DOHH2 (cell line): ENCODE measurements around the gene THEM4.

Source experiments
- EZH2phosphoT487 ChIP-seq: fragments of 200-600 bp; sonication (generic); IDR thresholded peaks from 2 replicates; pipeline ENCODE4 v1.6.1; 2017; ENCODE audit warnings: borderline replicate concordance, mild to moderate bottlenecking, antibody characterized with exemption, low read length, moderate library complexity, mixed read lengths
- TF ChIP-seq, protein P1 (sequence below): fragments of 200-600 bp; sonication (generic); IDR thresholded peaks from one replicate; pipeline ENCODE4 v1.5.1; 2014; ENCODE audit warnings: antibody characterized with exemption, mild to moderate bottlenecking, low read depth, low read length; ENCODE audit not compliant: poor library complexity, severe bottlenecking

DNA sequence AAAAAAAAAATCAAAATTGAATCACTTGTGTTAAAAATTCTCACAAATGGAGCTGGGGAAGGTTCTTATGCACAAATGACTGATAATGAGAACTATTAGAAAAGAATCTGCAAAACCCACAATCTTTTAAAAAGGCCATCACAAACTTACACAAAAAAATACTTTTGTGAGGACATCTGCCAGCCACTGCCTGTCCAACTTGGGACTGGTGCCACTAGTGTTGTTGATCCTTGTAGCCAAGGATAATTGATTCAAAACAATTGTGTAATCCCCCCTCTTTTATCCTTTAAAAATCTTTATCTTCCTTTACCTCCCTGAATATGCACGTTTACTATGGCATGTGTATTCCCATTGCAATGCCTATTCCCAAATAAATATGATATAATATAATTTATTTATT is 39.2 kb upstream of the THEM4 start:
- TF ChIP-seq, protein P1, sequence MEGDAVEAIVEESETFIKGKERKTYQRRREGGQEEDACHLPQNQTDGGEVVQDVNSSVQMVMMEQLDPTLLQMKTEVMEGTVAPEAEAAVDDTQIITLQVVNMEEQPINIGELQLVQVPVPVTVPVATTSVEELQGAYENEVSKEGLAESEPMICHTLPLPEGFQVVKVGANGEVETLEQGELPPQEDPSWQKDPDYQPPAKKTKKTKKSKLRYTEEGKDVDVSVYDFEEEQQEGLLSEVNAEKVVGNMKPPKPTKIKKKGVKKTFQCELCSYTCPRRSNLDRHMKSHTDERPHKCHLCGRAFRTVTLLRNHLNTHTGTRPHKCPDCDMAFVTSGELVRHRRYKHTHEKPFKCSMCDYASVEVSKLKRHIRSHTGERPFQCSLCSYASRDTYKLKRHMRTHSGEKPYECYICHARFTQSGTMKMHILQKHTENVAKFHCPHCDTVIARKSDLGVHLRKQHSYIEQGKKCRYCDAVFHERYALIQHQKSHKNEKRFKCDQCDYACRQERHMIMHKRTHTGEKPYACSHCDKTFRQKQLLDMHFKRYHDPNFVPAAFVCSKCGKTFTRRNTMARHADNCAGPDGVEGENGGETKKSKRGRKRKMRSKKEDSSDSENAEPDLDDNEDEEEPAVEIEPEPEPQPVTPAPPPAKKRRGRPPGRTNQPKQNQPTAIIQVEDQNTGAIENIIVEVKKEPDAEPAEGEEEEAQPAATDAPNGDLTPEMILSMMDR, result no peak
- TF ChIP-seq EZH2phosphoT487, result no peak
